Tibial artery (tissue), 4 donors: ENCODE measurements around the gene CTSF.
"Not testable (repeated sequence)": the region's sequence is repeated elsewhere in the genome, so short reads cannot be mapped to it uniquely, and the experiment has no call there.

Experiments used
- DNase-seq, 2 donors: peaks; one replicate each; pipeline ENCODE4 v3.0.0-alpha.2; 2019
- H3K27ac ChIP-seq, 2 donors: fragments of 200-600 bp; sonication (generic) in 1 of 2; 1 replicate in 1 of 2; 2 replicates in 1 of 2; pipeline ENCODE4 v1.5.1; 2018 to 2019; ENCODE audit warnings: mild to moderate bottlenecking in 1 of 2
- H3K27me3 ChIP-seq, 2 donors: fragments of 200-600 bp; sonication (generic) in 1 of 2; one replicate each; pipeline versions ENCODE4 v1.5.1 to v1.6.0; 2016 to 2019
- H3K36me3 ChIP-seq, 3 donors: fragments of 200-600 bp; sonication (generic) in 2 of 3; one replicate each; pipeline ENCODE4 v1.5.1; 2016 to 2019; ENCODE audit warnings: mild to moderate bottlenecking in 2 of 3
- H3K4me1 ChIP-seq, 4 donors: fragments of 200-600 bp; sonication (generic) in 2 of 4; 1 replicate in 3 of 4; 2 replicates in 1 of 4; pipeline ENCODE4 v1.5.1; 2016 to 2019
- H3K4me3 ChIP-seq, 2 donors: fragments of 200-600 bp; sonication (generic) in 1 of 2; 1 replicate in 1 of 2; 2 replicates in 1 of 2; pipeline ENCODE4 v1.5.1; 2018 to 2019; ENCODE audit warnings: mild to moderate bottlenecking in 2 of 2
- H3K9me3 ChIP-seq, 3 donors: fragments of 200-600 bp; sonication (generic) in 1 of 3; one replicate each; pipeline ENCODE4 v1.5.1; 2016 to 2019
- intact Hi-C: fragments of 100-400 bp; cut with DNase I; formaldehyde crosslinking; loops from one replicate; pipeline ENCODE4 v1.15.0; 2023; ENCODE audit warnings: low total_unique reads
- TF ChIP-seq, protein P1 (sequence below), 2 experiments: fragments of 200-600 bp in 1 of 2; fragments of 450-650 bp in 1 of 2; IDR thresholded peaks; one replicate each; pipeline ENCODE4 v1.5.1; 2017 to 2019; ENCODE audit warnings: antibody characterized with exemption in 2 of 2, mild to moderate bottlenecking in 1 of 2, moderate library complexity in 1 of 2

CTSF gene

GRCh38 chr11:66546966-66547661 is 21.3 kb downstream of the CTSF start:
- H3K9me3 ChIP-seq = no peaks in the 10 kb centered on the region
- peak overlapping the region; percentile 68 to 94 for H3K4me3 ChIP-seq
- intact Hi-C loops = no loop called here

DNA sequence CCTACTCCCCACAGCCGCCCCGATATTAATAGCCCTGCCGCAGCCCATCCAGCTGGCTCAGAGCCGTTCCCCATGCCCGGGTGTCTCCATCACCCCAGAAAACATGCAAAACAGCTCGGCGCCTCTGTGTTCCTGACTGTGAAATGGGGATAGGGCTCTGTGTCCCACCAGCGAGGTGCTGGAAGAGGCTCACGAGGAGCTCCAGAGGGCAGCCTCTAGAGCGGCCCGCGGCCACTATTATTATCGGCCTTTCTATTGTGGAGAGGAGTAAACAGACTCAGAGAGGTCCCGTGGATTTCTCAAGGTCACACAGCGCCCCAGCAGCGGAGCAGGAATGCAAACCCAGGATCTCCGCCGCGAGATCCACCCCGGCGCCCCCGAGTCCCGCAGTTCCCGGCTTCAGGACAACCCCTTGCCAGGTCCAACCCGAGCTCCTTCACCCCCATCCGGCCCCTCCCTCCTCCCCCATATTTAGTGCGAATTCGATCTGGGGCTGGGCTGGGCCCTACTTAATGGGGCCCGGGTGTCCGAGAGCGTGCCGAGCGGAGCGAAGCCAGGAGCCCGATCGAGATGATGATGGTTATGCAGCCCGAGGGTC is 21.9 kb downstream of the CTSF start, which contains the start of gene ACTN3:
Gene ACTN3 (plus strand): TSS at position 536 of the 598 bp plus-strand sequence. CDS start 35 bp downstream, at position 571.
- intact Hi-C loops = no loop called here
- H3K27ac ChIP-seq = peak within 1 kb of the TSS; percentile 72 to 80
- H3K9me3 ChIP-seq = no peaks in the 10 kb centered on the region
- no peaks in the 10 kb centered on the region for H3K27me3 ChIP-seq
- TF ChIP-seq, protein P1, sequence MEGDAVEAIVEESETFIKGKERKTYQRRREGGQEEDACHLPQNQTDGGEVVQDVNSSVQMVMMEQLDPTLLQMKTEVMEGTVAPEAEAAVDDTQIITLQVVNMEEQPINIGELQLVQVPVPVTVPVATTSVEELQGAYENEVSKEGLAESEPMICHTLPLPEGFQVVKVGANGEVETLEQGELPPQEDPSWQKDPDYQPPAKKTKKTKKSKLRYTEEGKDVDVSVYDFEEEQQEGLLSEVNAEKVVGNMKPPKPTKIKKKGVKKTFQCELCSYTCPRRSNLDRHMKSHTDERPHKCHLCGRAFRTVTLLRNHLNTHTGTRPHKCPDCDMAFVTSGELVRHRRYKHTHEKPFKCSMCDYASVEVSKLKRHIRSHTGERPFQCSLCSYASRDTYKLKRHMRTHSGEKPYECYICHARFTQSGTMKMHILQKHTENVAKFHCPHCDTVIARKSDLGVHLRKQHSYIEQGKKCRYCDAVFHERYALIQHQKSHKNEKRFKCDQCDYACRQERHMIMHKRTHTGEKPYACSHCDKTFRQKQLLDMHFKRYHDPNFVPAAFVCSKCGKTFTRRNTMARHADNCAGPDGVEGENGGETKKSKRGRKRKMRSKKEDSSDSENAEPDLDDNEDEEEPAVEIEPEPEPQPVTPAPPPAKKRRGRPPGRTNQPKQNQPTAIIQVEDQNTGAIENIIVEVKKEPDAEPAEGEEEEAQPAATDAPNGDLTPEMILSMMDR (IDR thresholded peaks at IDR 0.05) = no peak
- H3K4me1 ChIP-seq = peaks cover 0 to 41% (median 27%) of the 10 kb centered on the region in 4 donors
- H3K36me3 ChIP-seq = peaks cover 0 to 21% (median 9%) of the 10 kb centered on the region in 3 donors
- H3K4me3 ChIP-seq = peak within 1 kb of the TSS; percentile 68 to 94
- peak; percentile 69 to 87 for DNase-seq

More at GRCh38 chr11:66546966-66547661, 21.3 kb downstream of the CTSF start:
- H3K4me1 ChIP-seq = peaks cover 0 to 41% (median 27%) of the 10 kb centered on the region in 4 donors
- TF ChIP-seq, protein P1 (IDR thresholded peaks at IDR 0.05) = no peak
- peaks cover 0 to 15% (median 3%) of the 10 kb centered on the region in 3 donors for H3K36me3 ChIP-seq
- DNase-seq = no peak
- H3K27ac ChIP-seq = peak overlapping the region; percentile 72 to 80
- no peaks in the 10 kb centered on the region for H3K27me3 ChIP-seq

- Histone ChIP-seq H3K9me3 (no peaks in the 10 kb centered on the region), H3K4me1 (peaks cover 0 to 41% (median 27%) of the 10 kb centered on the region in 4 donors), H3K27ac (peak within 1 kb of the TSS; percentile 72 to 80), H3K36me3 (peaks cover 0 to 28% (median 10%) of the 10 kb centered on the region in 3 donors), H3K27me3 (no peaks in the 10 kb centered on the region), H3K4me3 (peak within 1 kb of the TSS; percentile 68 to 94)
- intact Hi-C loops = no loop called here
- peak; percentile 98 to 99 for DNase-seq
- TF ChIP-seq, protein P1 (IDR thresholded peaks at IDR 0.05) = no peak
Measured at GRCh38 chr11:66545701-66546367, 22.6 kb downstream of the CTSF start, which contains the start of gene ZDHHC24. ZDHHC24 (minus strand) TSS chr11:66546048; CDS start chr11:66546003, 45 bp downstream.

DNA sequence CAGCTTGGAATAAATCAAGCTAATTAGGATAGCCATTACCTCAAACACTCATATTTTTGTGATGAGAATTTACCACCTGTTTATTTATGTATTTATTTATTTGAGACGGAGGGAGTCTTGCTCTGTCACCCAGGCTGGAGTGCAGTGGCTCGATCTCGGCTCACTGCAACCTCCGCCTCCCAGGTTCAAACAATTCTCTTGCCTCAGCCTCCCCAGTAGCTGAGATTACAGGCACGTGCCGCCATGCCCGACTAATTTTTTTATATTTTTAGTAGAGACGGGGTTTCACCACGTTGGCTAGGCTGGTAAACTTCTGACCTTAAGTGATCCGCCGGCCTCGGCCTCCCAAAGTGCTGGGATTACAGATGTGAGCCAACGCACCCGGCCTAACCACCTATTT is 23.5 kb downstream of the CTSF start:
- H3K4me3 ChIP-seq = peak overlapping the region; percentile 68 to 94
- H3K27me3 ChIP-seq, H3K9me3 ChIP-seq, DNase-seq, intact Hi-C loops: not testable (repeated sequence)
- H3K36me3 ChIP-seq = peaks cover 0 to 36% (median 10%) of the 10 kb centered on the region in 3 donors
- H3K4me1 ChIP-seq = peaks cover 0 to 41% (median 27%) of the 10 kb centered on the region in 4 donors
- H3K27ac ChIP-seq = peak overlapping the region in 1 of 2 donors; percentile 72

DNA sequence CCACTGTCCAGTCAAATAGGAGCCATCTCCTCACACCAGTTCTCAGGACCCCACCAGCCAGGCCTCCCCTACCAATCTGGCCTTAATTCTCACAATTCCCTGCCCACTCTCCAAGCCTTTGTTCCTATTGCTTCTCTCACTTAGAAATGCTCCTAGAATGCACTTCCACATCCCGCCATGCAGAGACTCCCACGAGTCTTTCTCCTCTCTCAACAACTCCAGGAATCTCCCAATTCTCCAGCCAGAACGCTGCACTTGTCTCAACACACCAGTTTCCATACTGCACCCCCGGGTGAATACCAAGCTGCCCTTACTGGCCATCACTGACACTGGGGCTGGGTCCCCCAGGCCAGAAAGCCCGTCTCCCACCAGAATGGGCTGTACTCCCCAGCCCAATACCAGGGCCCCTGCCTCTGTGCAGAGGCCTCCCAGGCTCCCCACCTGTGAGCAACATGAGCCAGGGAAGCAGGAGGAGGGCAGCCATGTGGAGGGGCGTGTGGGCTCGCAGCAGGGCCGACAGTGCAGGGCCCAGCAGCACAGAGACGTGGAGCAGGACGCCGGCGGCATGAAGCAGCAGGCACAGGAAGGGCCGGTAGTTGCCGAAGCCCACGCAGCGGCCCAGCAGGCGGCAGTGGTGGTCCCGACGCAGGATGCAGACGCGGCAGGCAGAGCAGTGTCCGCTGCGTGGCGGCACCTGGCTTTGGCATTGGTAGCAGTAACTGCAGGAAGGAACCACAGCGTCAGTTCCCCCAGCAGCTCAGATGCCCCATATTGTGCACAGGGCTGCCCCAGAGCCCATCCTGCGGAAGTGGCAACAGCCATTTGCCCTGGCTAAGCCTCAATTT is 24.9 kb downstream of the CTSF start:
- Histone ChIP-seq H3K9me3 (no peaks in the 10 kb centered on the region), H3K27me3 (no peaks in the 10 kb centered on the region), H3K4me3 (no peak overlapping the region), H3K27ac (no peak overlapping the region), H3K4me1 (peaks cover 0 to 41% (median 27%) of the 10 kb centered on the region in 4 donors), H3K36me3 (peaks cover 12 to 51% (median 21%) of the 10 kb centered on the region in 3 donors)
- TF ChIP-seq, protein P1 (IDR thresholded peaks at IDR 0.05) = no peak
- intact Hi-C loops = no loop called here
- DNase-seq = peak in 1 of 2 donors; percentile 33
